ENCODE results near the gene HIPK2. TPM values are rescaled to one million over a fixed set of nuclear protein-coding genes. Genes with fewer than 3 reads are reported as not detected.

The HIPK2 gene
- total and polyA plus RNA-seq, 10 of the 15 experiments (the other 5 are each of a cell fraction or from before 2014, with no cell fraction given) = 1.7 to 39.0 (median 9.4) TPM

DNA sequence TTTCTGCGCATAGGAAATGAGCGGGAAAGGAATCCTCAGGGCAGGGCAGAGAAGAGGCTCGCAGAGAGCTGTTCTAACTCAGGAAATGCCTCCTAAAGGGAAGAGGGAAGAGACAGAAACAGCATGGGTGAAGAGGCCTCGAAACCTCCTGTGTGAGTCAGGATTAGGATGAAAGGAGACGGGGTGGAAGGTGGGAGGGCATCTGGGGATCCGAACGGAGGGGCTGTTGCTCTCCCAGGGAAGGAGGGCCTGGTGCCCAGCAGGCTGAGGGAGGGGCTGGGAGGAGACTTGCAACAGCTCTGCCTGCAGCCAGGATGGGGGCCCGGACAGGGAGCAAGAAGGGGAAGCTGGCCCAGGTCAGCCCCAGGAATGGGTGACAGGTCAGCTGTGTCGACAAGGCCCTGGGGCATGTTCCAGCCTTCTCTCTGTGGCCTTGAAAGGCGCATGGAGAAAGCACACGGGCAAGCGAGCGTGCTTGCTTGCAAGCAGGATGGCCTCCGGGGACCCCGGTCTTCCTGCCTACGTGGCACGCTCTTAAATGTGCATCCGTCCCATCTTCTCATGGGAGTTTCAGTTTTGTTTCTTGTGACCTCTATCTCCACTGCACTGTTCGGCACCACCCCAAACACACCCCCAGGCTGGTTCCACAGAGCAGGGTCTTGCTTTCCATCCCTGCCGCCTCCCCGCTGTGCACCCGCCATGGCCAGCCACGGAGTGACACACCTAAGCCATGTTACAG is 63.5 kb downstream of the HIPK2 start (continued):
- TF ChIP-seq BRCA1 (IDR thresholded peaks at IDR 0.05; ENCODE audit: low read depth, low read length) (no peak), NFXL1 (IDR thresholded peaks at IDR 0.05; ENCODE audit: borderline replicate concordance) (no peak), TBL1XR1 (IDR thresholded peaks at IDR 0.05; ENCODE audit: low read depth, low read length) (0 out of 2 replicates have a peak, but pooled peaks have one; percentile 13), SRF (IDR thresholded peaks at IDR 0.05; ENCODE audit: low read depth in 2 of 2, low read length in 2 of 2) (no peak)

DNA sequence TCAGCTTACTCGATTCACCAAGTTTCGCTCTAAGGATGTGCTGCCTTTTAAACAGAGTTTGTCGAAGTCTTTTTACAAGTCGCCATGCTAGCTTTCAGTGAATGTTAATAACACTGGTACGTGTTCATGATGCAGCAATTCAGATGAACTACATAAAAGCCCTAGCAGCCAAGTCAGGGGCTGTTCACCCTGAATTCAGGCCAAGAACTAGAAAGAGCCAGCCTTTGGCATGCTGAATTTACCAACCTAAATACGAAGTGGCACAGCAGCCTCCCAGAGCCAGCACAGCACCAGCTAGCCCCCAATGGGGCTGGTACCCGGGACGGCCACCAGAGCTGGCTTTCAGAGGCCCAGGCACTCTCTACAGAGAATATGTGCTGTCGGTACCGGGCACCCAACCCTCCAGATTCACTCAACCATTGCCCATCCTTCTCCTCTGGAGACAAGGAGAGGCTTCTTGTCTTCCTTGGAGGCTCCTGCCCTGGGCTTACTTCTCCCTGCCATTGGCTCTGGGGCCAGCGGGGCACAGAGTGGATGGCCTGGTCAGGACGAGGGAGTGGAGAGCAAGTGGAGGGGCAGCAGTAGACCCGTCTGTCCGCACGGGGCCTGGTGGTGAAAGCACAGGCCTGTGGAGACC is 64.2 kb downstream of the HIPK2 start:
- FAIRE-seq (no peak), ATAC-seq (no peak), DNase-seq (ENCODE audit: low read depth, low spot score) (no peak)
- no peak for TF ChIP-seq SREBF1 (IDR thresholded peaks at IDR 0.05; ENCODE audit: low read length)
- no peak for TF ChIP-seq CBX5 (IDR thresholded peaks at IDR 0.05; ENCODE audit: low read depth)
- no peak for TF ChIP-seq EP300 (IDR thresholded peaks at IDR 0.05; ENCODE audit: borderline replicate concordance in 1 of 2, control insufficient read depth in 1 of 2, low read depth in 2 of 2, low read length in 2 of 2)
- TF ChIP-seq, protein P1, sequence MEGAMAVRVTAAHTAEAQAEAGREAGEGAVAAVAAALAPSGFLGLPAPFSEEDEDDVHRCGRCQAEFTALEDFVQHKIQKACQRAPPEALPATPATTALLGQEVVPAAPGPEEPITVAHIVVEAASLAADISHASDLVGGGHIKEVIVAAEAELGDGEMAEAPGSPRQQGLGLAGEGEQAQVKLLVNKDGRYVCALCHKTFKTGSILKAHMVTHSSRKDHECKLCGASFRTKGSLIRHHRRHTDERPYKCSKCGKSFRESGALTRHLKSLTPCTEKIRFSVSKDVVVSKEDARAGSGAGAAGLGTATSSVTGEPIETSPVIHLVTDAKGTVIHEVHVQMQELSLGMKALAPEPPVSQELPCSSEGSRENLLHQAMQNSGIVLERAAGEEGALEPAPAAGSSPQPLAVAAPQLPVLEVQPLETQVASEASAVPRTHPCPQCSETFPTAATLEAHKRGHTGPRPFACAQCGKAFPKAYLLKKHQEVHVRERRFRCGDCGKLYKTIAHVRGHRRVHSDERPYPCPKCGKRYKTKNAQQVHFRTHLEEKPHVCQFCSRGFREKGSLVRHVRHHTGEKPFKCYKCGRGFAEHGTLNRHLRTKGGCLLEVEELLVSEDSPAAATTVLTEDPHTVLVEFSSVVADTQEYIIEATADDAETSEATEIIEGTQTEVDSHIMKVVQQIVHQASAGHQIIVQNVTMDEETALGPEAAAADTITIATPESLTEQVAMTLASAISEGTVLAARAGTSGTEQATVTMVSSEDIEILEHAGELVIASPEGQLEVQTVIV (IDR thresholded peaks at IDR 0.05; ENCODE audit: borderline replicate concordance, partially characterized antibody) = no peak
- no peak for TF ChIP-seq IKZF2 (IDR thresholded peaks at IDR 0.05)
- TF ChIP-seq BHLHE40 (IDR thresholded peaks at IDR 0.05; ENCODE audit: borderline replicate concordance in 1 of 2, low read depth in 2 of 2, low read length in 1 of 2) = no peak
- TF ChIP-seq CHD2 (IDR thresholded peaks at IDR 0.05; ENCODE audit: borderline replicate concordance, low read depth, low read length) = no peak
- no peak for TF ChIP-seq ZNF217 (IDR thresholded peaks at IDR 0.05)
- peaks cover 8% of the 10 kb centered on the region for H3K79me2 ChIP-seq (ENCODE audit: control insufficient read depth, insufficient read depth, low read length)
- H3K9me3 ChIP-seq (replicated peaks; ENCODE audit: control insufficient read depth, insufficient read depth, low read length) = no peaks in the 10 kb centered on the region; the same call in 2 of the 3 replicates
- BruUV-seq (replicated peaks) = no TSS peak
- no peak overlapping the region for H3K4me3 ChIP-seq
- H3K9ac ChIP-seq (ENCODE audit: control insufficient read depth, insufficient read depth, low read length) = peak overlapping the region; percentile 55; the same call in 1 of the 2 replicates
- intact Hi-C loops (cut with micrococcal nuclease; ENCODE audit: unreplicated experiment) = no loop called here
- no peaks in the 10 kb centered on the region for H3K27me3 ChIP-seq (replicated peaks in 1 of 2; ENCODE audit: control insufficient read depth in 2 of 2, insufficient read depth in 2 of 2, low read length in 1 of 2)
- ChIA-PET POLR2A (interaction anchor here (0.5 kb wide), 1 partner anchor 40 kb away, joined by 4 read pairs; no protein-coding TSS in a partner anchor), RAD21 (ENCODE audit: unreplicated experiment) (no interaction called here), CTCF (no interaction called here), SMC1A (ENCODE audit: uncharacterized antibody, unreplicated experiment) (no interaction called here)
- peaks cover 14% of the 10 kb centered on the region for H3K4me1 ChIP-seq (ENCODE audit: control insufficient read depth, insufficient read depth, low read length)
- H3K36me3 ChIP-seq (ENCODE audit: control insufficient read depth in 2 of 2, insufficient read depth in 2 of 2, low read length in 1 of 2) = peaks cover 13 to 25% of the 10 kb centered on the region in 2 experiments; a peak in 3 of 4 replicates
- in situ Hi-C loops (cut with MboI) = no loop called here
- H3K27ac ChIP-seq (ENCODE audit: control insufficient read depth, insufficient read depth) = peak overlapping the region; percentile 78
- 93% methylated on average over 15 of the region's 15 CpGs for WGBS (ENCODE audit: insufficient coverage, insufficient replicate concordance, low lambda C conversion rate, missing lambda C conversion rate)
- H2AFZ ChIP-seq (ENCODE audit: control insufficient read depth, low read depth, low read length) = no peak overlapping the region; the same call in 1 of the 2 replicates
- H3K4me2 ChIP-seq (ENCODE audit: control insufficient read depth, insufficient read depth) = no peak overlapping the region
- H4K20me1 ChIP-seq (ENCODE audit: control insufficient read depth, insufficient read depth) = no peaks in the 10 kb centered on the region

Measured in GM12878 (cell line).